Activated B cell treated with CpG ODN at 0.5 μM for 24 hours (primary cell): Measurements from ENCODE around the gene SNCG. TPM values are rescaled to one million over a fixed set of nuclear protein-coding genes. Genes with fewer than 3 reads are reported as not detected.
"Not testable (repeated sequence)": the region's sequence is repeated elsewhere in the genome, so short reads cannot be mapped to it uniquely, and the experiment has no call there.

Experiments
- ATAC-seq: fragments of 200-7000 bp; cut with Tn5 transposase; one replicate; pipeline ENCODE4 v1.10.0; 2021; ENCODE audit warnings: low read depth, mild to moderate bottlenecking, moderate library complexity
- CTCF ChIA-PET: fragments of 350-600 bp; sonication (Branson Sonifier 250); formaldehyde crosslinking; loops from one replicate; lab custom pipeline; 2021; ENCODE audit warnings: antibody characterized with exemption; lab: Charles Lee
- POLR2A ChIA-PET: fragments of 350-600 bp; sonication (Branson Sonifier 250); formaldehyde crosslinking; loops from one replicate; lab custom pipeline; 2021; ENCODE audit warnings: antibody characterized with exemption; lab: Charles Lee
- DNase-seq: peaks from one replicate; pipeline ENCODE4 v3.0.0; 2022
- H3K27ac Mint-ChIP-seq: one replicate; pipeline ENCODE4 v1.8.0; 2020; ENCODE audit warnings: mixed read lengths
- H3K27me3 Mint-ChIP-seq: one replicate; pipeline ENCODE4 v1.8.0; 2021; ENCODE audit warnings: mixed read lengths
- H3K36me3 Mint-ChIP-seq: one replicate; pipeline ENCODE4 v1.8.0; 2021; ENCODE audit warnings: low read depth, mixed read lengths
- H3K4me1 Mint-ChIP-seq: one replicate; pipeline ENCODE4 v1.8.0; 2021; ENCODE audit warnings: mixed read lengths
- H3K4me3 Mint-ChIP-seq: one replicate; pipeline ENCODE4 v1.8.0; 2020; ENCODE audit warnings: mild to moderate bottlenecking, mixed read lengths
- H3K9me3 Mint-ChIP-seq: one replicate; pipeline ENCODE4 v1.8.0; 2020; ENCODE audit warnings: mixed read lengths
- CTCF ChIP-seq: fragments of 200-600 bp; IDR thresholded peaks from one replicate; pipeline ENCODE4 v1.8.0; 2022; ENCODE audit warnings: antibody characterized with exemption, mild to moderate bottlenecking
- intact Hi-C: fragments of 100-400 bp; cut with micrococcal nuclease; formaldehyde crosslinking; loops from one replicate; pipeline ENCODE4 v1.15.1; 2024
- total RNA-seq: library from RNA; stranded (reverse); gene quantifications from 2 replicates; pipeline ENCODE4 v1.2.3, GENCODE V29; 2022

Gene SNCG
- total RNA-seq, 1 donor from 2014 or later = not detected

- no peaks in the 10 kb centered on the region for H3K4me1 Mint-ChIP-seq
- no peaks in the 10 kb centered on the region for H3K9me3 Mint-ChIP-seq
- no peak overlapping the region for H3K4me3 Mint-ChIP-seq
- H3K27me3 Mint-ChIP-seq = peaks cover 5% of the 10 kb centered on the region
- POLR2A ChIA-PET = no interaction called here
- TF ChIP-seq CTCF = no peak
- ATAC-seq (no peak), DNase-seq (no peak)
- no peak overlapping the region for H3K27ac Mint-ChIP-seq
- no peaks in the 10 kb centered on the region for H3K36me3 Mint-ChIP-seq
- CTCF ChIA-PET = interaction anchor here (1.4 kb wide), 1 partner anchor 21 kb away, joined by 4 read pairs; no protein-coding TSS in a partner anchor
- intact Hi-C loops = no loop called here
Measured at GRCh38 chr10:86945361-86946212, 12.8 kb upstream of the SNCG start.

- TF ChIP-seq CTCF = no peak
- DNase-seq (no peak), ATAC-seq (no peak)
- H3K9me3 Mint-ChIP-seq = no peaks in the 10 kb centered on the region
- no peaks in the 10 kb centered on the region for H3K36me3 Mint-ChIP-seq
- CTCF ChIA-PET = interaction anchor here (1.4 kb wide), 1 partner anchor 20 kb away, joined by 4 read pairs; no protein-coding TSS in a partner anchor
- H3K4me1 Mint-ChIP-seq = no peaks in the 10 kb centered on the region
- no peak overlapping the region for H3K27ac Mint-ChIP-seq
- H3K4me3 Mint-ChIP-seq = no peak overlapping the region
- POLR2A ChIA-PET = no interaction called here
- intact Hi-C loops = no loop called here
- peaks cover 5% of the 10 kb centered on the region for H3K27me3 Mint-ChIP-seq
Measured at GRCh38 chr10:86946213-86947155, 11.9 kb upstream of the SNCG start.

GRCh38 chr10:86947806-86948205, 10.6 kb upstream of the SNCG start:
- POLR2A ChIA-PET, ATAC-seq, H3K27ac Mint-ChIP-seq, DNase-seq, H3K36me3 Mint-ChIP-seq, H3K9me3 Mint-ChIP-seq, H3K4me1 Mint-ChIP-seq, H3K27me3 Mint-ChIP-seq, intact Hi-C loops, H3K4me3 Mint-ChIP-seq: not testable (repeated sequence)
- CTCF ChIA-PET = interaction anchor here (0.6 kb wide), 1 partner anchor 201 kb away, joined by 5 read pairs; no protein-coding TSS in a partner anchor

GRCh38 chr10:86950349-86950748, 8.1 kb upstream of the SNCG start:
- H3K4me3 Mint-ChIP-seq = no peak overlapping the region
- no peak for DNase-seq
- ATAC-seq = no peak
- peaks cover 5% of the 10 kb centered on the region for H3K27me3 Mint-ChIP-seq
- CTCF ChIA-PET = no interaction called here
- TF ChIP-seq CTCF = no peak
- H3K9me3 Mint-ChIP-seq = peaks cover 10% of the 10 kb centered on the region
- H3K4me1 Mint-ChIP-seq = no peaks in the 10 kb centered on the region
- intact Hi-C loops = no loop called here
- no peaks in the 10 kb centered on the region for H3K36me3 Mint-ChIP-seq
- POLR2A ChIA-PET = no interaction called here
- H3K27ac Mint-ChIP-seq = no peak overlapping the region

GRCh38 chr10:86951184-86951761, 7.1 kb upstream of the SNCG start:
- peaks cover 10% of the 10 kb centered on the region for H3K9me3 Mint-ChIP-seq

More at GRCh38 chr10:86951184-86951761, 7.1 kb upstream of the SNCG start:
- DNase-seq = no peak
- ChIA-PET CTCF (no interaction called here), POLR2A (no interaction called here)
- Mint-ChIP-seq H3K36me3 (no peaks in the 10 kb centered on the region), H3K4me3 (no peak overlapping the region), H3K4me1 (no peaks in the 10 kb centered on the region), H3K27me3 (peaks cover 5% of the 10 kb centered on the region), H3K27ac (no peak overlapping the region)
- intact Hi-C loops = no loop called here
- TF ChIP-seq CTCF = no peak
- no peak for ATAC-seq
